ENCODE results near the gene CANT1. TPM values are rescaled to one million over a fixed set of nuclear protein-coding genes. Genes with fewer than 3 reads are reported as not detected.
"Not testable (repeated sequence)": the region's sequence is repeated elsewhere in the genome, so short reads cannot be mapped to it uniquely, and the experiment has no call there.

CANT1 gene
- total RNA-seq, 1 experiment from 2014 or later, result 106 TPM

- H3K27me3 ChIP-seq (replicated peaks), result 0 out of 2 replicates have a peak, but pooled peaks cover under 1% of the 10 kb centered on the region
- no peak overlapping the region for H3K27ac ChIP-seq
- H3K9me3 ChIP-seq (replicated peaks), result 0 out of 2 replicates have a peak, but pooled peaks cover 2% of the 10 kb centered on the region
- no peaks in the 10 kb centered on the region for H3K36me3 ChIP-seq
- H3K4me1 ChIP-seq (replicated peaks), result peaks cover 11% of the 10 kb centered on the region
- no peak overlapping the region for H3K4me3 ChIP-seq
- no peak for DNase-seq (ENCODE audit: low read depth in 1 of 2, low spot score in 2 of 2)
Observed at GRCh38 chr17:79039171-79039570, 29.6 kb upstream of the CANT1 start.

- Histone ChIP-seq H3K9me3 (replicated peaks) (0 out of 2 replicates have a peak, but pooled peaks cover 2% of the 10 kb centered on the region), H3K27ac (no peak overlapping the region), H3K4me3 (no peak overlapping the region), H3K36me3 (no peaks in the 10 kb centered on the region), H3K4me1 (replicated peaks) (peaks cover 11% of the 10 kb centered on the region), H3K27me3 (replicated peaks) (no peaks in the 10 kb centered on the region)
- DNase-seq (ENCODE audit: low read depth in 1 of 2, low spot score in 2 of 2), result no peak
Observed at GRCh38 chr17:79038545-79039135, 29.1 kb upstream of the CANT1 start.

GRCh38 chr17:79036596-79036995 lies 27.0 kb upstream of the CANT1 start:
- Histone ChIP-seq H3K27me3 (replicated peaks) (no peaks in the 10 kb centered on the region), H3K4me1 (replicated peaks) (peaks cover 11% of the 10 kb centered on the region), H3K4me3 (no peak overlapping the region), H3K36me3 (no peaks in the 10 kb centered on the region), H3K27ac (no peak overlapping the region), H3K9me3 (replicated peaks) (no peaks in the 10 kb centered on the region)
- peak in 1 of 2 experiments; percentile 38 for DNase-seq (ENCODE audit: low read depth in 1 of 2, low spot score in 2 of 2)

- no peak overlapping the region for H3K4me3 ChIP-seq
- H3K36me3 ChIP-seq, result no peaks in the 10 kb centered on the region
- peaks cover 11% of the 10 kb centered on the region for H3K4me1 ChIP-seq (replicated peaks)
- no peak for DNase-seq (ENCODE audit: low read depth in 1 of 2, low spot score in 2 of 2)
- H3K27me3 ChIP-seq (replicated peaks), result no peaks in the 10 kb centered on the region
- H3K9me3 ChIP-seq (replicated peaks), result no peaks in the 10 kb centered on the region
- H3K27ac ChIP-seq, result no peak overlapping the region
Observed at GRCh38 chr17:79036181-79036580, 26.6 kb upstream of the CANT1 start.

- Histone ChIP-seq H3K27ac (no peak overlapping the region), H3K4me1 (replicated peaks) (peaks cover 11% of the 10 kb centered on the region), H3K4me3 (no peak overlapping the region), H3K36me3 (no peaks in the 10 kb centered on the region), H3K27me3 (replicated peaks) (no peaks in the 10 kb centered on the region), H3K9me3 (replicated peaks) (no peaks in the 10 kb centered on the region)
- peak in 1 of 2 experiments; percentile 39 for DNase-seq (ENCODE audit: low read depth in 1 of 2, low spot score in 2 of 2)
Observed at GRCh38 chr17:79035686-79036085, 26.1 kb upstream of the CANT1 start.

- peak in 1 of 2 experiments; percentile 40 for DNase-seq (ENCODE audit: low read depth in 1 of 2, low spot score in 2 of 2)
- Histone ChIP-seq H3K4me1 (replicated peaks) (peaks cover 18% of the 10 kb centered on the region), H3K27ac (no peak overlapping the region), H3K27me3 (replicated peaks) (no peaks in the 10 kb centered on the region), H3K4me3 (no peak overlapping the region), H3K36me3 (no peaks in the 10 kb centered on the region), H3K9me3 (replicated peaks) (no peaks in the 10 kb centered on the region)
Observed at GRCh38 chr17:79034931-79035485, 25.4 kb upstream of the CANT1 start.

- no peaks in the 10 kb centered on the region for H3K27me3 ChIP-seq (replicated peaks)
- peak in 1 of 2 experiments; percentile 41 for DNase-seq (ENCODE audit: low read depth in 1 of 2, low spot score in 2 of 2)
- H3K27ac ChIP-seq, result no peak overlapping the region
- H3K4me1 ChIP-seq (replicated peaks), result peaks cover 29% of the 10 kb centered on the region
- H3K9me3 ChIP-seq (replicated peaks), result no peaks in the 10 kb centered on the region
- no peaks in the 10 kb centered on the region for H3K36me3 ChIP-seq
- H3K4me3 ChIP-seq, result no peak overlapping the region
Observed at GRCh38 chr17:79033741-79034501, 24.4 kb upstream of the CANT1 start.

- no peaks in the 10 kb centered on the region for H3K36me3 ChIP-seq
- DNase-seq (ENCODE audit: low read depth in 1 of 2, low spot score in 2 of 2), result peak in 1 of 2 experiments; percentile 42
- H3K4me1 ChIP-seq (replicated peaks), result peaks cover 37% of the 10 kb centered on the region
- H3K27ac ChIP-seq, result no peak overlapping the region
- H3K27me3 ChIP-seq (replicated peaks), result no peaks in the 10 kb centered on the region
- no peak overlapping the region for H3K4me3 ChIP-seq
- no peaks in the 10 kb centered on the region for H3K9me3 ChIP-seq (replicated peaks)
Observed at GRCh38 chr17:79033046-79033616, 23.6 kb upstream of the CANT1 start.

- no peaks in the 10 kb centered on the region for H3K9me3 ChIP-seq (replicated peaks)
- DNase-seq (ENCODE audit: low read depth in 1 of 2, low spot score in 2 of 2), result peak in 1 of 2 experiments; percentile 44
- no peaks in the 10 kb centered on the region for H3K36me3 ChIP-seq
- no peak overlapping the region for H3K27ac ChIP-seq
- H3K4me1 ChIP-seq (replicated peaks), result peaks cover 46% of the 10 kb centered on the region
- H3K27me3 ChIP-seq (replicated peaks), result no peaks in the 10 kb centered on the region
- H3K4me3 ChIP-seq, result no peak overlapping the region
Observed at GRCh38 chr17:79031996-79032875, 22.7 kb upstream of the CANT1 start.

- not testable (repeated sequence) for H3K27me3 ChIP-seq (replicated peaks); H3K9me3 ChIP-seq (replicated peaks); H3K36me3 ChIP-seq; DNase-seq (ENCODE audit: low read depth in 1 of 2, low spot score in 2 of 2); H3K4me3 ChIP-seq; H3K27ac ChIP-seq
- H3K4me1 ChIP-seq (replicated peaks), result peaks cover 48% of the 10 kb centered on the region
Observed at GRCh38 chr17:79030636-79031035, 21.1 kb upstream of the CANT1 start.

GRCh38 chr17:79029327-79030009 lies 19.9 kb upstream of the CANT1 start:
- Histone ChIP-seq H3K4me3 (no peak overlapping the region), H3K27ac (no peak overlapping the region), H3K36me3 (no peaks in the 10 kb centered on the region), H3K9me3 (replicated peaks) (no peaks in the 10 kb centered on the region), H3K4me1 (replicated peaks) (peaks cover 59% of the 10 kb centered on the region), H3K27me3 (replicated peaks) (peaks cover 4% of the 10 kb centered on the region; the same call in 1 of the 2 replicates)
- DNase-seq (ENCODE audit: low read depth in 1 of 2, low spot score in 2 of 2), result peak in 1 of 2 experiments; percentile 44

GRCh38 chr17:79028496-79029326 lies 19.1 kb upstream of the CANT1 start:
- Histone ChIP-seq H3K27me3 (replicated peaks) (peaks cover 12% of the 10 kb centered on the region), H3K36me3 (no peaks in the 10 kb centered on the region), H3K4me1 (replicated peaks) (peaks cover 66% of the 10 kb centered on the region), H3K27ac (no peak overlapping the region), H3K9me3 (replicated peaks) (no peaks in the 10 kb centered on the region), H3K4me3 (no peak overlapping the region)
- peak in 1 of 2 experiments; percentile 47 for DNase-seq (ENCODE audit: low read depth in 1 of 2, low spot score in 2 of 2)
